AG09319 (cell line): ENCODE measurements around the gene CCR5AS.

Source experiments
- DNase-seq: peaks from one replicate; pipeline ENCODE4 v3.0.0-alpha.2; 2010; ENCODE audit warnings: low read depth; ENCODE audit errors: extremely low read depth
- TF ChIP-seq, protein P1 (sequence below): IDR thresholded peaks from 2 replicates; pipeline ENCODE4 v1.5.1; 2011; ENCODE audit warnings: low read depth, mild to moderate bottlenecking, inconsistent platforms, low read length, moderate library complexity

Gene CCR5AS

DNA sequence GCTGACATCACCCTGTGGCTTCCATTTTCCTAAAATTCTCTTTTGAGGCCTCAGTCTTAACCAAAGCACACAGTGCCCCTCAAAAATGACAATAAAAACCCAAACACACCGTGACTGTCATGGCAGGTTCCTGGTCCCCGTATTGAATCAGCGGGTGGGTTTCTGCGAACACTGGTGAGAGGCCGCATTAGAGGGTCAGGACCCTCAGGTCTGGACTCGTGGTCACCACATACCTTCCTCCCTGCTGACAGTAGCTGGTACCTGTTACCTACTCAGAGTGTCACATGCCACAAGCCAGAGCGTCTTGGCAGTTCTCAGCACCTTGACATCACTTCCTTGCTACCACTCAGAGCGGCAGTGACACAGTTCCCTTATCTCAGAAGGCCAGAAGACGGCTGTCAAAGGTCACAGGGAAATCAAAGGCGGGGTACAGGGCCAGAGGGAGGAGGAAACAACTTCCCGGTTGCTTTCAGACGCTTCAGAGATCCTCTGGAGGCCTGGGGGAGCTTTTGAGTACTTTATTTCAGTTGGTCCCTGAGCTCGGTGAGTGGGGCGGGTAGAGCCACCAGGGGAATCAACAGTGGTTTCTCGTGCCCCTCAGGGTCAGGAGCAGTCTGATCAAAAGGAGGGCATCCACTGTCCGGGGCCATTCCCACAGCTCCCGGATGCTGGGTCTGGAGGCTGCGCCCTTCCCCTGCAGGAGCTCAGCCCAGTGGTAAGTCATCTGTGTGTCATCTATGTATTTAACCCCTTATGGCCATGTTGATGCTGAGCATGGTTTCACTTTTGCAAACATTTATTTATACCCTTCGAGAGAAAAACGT, at the start of gene CCR5AS, which contains the start of gene CCRL2:
Gene CCR5AS (minus strand): TSS at position 279 of the 824 bp plus-strand sequence.
Gene CCRL2 (plus strand): TSS at position 472 of the 824 bp plus-strand sequence. CDS start 821 bp downstream, outside the sequence.
- no peak for DNase-seq
- TF ChIP-seq, protein P1, sequence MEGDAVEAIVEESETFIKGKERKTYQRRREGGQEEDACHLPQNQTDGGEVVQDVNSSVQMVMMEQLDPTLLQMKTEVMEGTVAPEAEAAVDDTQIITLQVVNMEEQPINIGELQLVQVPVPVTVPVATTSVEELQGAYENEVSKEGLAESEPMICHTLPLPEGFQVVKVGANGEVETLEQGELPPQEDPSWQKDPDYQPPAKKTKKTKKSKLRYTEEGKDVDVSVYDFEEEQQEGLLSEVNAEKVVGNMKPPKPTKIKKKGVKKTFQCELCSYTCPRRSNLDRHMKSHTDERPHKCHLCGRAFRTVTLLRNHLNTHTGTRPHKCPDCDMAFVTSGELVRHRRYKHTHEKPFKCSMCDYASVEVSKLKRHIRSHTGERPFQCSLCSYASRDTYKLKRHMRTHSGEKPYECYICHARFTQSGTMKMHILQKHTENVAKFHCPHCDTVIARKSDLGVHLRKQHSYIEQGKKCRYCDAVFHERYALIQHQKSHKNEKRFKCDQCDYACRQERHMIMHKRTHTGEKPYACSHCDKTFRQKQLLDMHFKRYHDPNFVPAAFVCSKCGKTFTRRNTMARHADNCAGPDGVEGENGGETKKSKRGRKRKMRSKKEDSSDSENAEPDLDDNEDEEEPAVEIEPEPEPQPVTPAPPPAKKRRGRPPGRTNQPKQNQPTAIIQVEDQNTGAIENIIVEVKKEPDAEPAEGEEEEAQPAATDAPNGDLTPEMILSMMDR = no peak

DNA sequence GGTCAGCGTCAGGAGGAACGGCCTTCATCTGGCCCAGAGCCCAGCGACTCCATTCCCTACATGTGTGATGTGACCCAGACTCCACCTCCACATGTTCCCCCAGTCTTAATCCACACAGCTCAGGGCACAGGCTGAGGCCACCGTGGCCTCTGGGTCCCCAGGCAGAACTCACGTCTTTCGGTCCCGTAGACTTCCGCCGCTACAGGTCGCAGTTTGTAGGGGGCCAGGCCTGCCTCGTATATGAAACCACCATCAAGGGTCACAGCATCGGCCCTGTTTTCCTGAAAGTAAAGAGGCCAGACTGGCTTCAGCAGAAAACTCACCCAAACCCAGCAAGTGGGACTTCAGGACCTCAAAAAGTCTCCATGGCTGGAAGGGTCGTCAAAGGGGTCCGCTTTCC, 49.3 kb upstream of the CCR5AS start:
- TF ChIP-seq, protein P1 = no peak
- DNase-seq = no peak

GRCh38 chr3:46455231-46456115, 48.6 kb upstream of the CCR5AS start:
- TF ChIP-seq, protein P1 = no peak
- no peak for DNase-seq

- TF ChIP-seq, protein P1 = no peak
- DNase-seq = no peak
These were observed 47.7 kb upstream of the CCR5AS start for GRCh38 chr3:46454606-46455005.

DNA sequence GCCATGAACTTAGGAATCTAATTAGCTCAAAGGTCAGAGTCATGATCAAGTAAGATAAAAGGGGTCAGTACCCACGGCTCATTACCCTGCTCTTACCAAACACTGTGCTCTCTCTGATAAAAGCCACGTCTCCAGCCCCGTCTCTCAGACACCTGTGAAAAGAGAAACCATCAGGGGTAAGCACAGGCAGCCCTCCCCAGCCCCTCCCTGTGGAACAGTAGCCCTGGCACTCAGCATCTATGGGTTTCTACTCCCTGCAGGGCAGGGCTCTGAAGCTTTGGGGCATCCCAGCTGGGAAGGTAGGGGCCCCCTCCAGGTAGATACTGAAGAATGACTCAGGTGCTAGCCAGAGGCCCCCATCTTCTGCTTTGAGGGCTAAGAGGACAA, 47.3 kb upstream of the CCR5AS start:
- TF ChIP-seq, protein P1 = no peak
- DNase-seq = no peak

DNA sequence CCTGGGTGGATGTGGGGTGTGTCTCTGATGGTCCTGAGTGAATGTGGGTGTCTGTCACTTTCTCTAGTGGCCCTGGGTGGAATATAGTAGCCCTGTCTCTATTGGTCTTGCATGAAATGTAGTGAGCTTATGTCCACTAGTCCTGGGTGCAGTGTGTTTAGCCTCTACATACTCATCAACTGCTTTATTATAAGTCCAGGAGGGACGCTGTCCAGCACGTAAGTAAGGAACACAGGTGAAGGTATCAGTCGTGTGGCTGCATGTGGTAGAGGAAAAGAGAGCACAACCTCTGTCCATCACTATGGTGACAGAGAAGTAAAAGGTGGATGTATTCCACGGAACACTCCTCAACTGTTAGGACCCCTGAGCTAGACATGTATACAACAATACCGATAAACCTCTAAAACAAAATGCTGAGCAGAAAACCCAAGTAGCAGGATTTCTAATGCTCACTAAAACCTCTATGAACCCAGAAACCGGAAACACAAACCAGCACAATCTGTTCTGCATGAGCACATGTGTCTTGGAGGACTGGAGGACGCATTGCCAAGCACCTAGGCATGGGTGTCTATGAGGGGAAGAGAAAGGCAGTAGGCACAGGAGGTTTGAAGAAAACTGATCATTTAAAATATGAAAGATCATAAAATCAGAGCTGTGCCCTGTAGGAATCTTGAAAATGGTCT, 46.8 kb upstream of the CCR5AS start:
- DNase-seq = no peak
- TF ChIP-seq, protein P1 = no peak
